Neural crest cell (in vitro differentiated cells): Measurements from ENCODE around the gene CMSS1. TPM values are rescaled to one million over a fixed set of nuclear protein-coding genes. Genes with fewer than 3 reads are reported as not detected.

Experiments used
- DNase-seq: peaks from one replicate; pipeline ENCODE4 v3.0.0; 2021; ENCODE audit warnings: low read depth, mixed read lengths, low spot score
- H3K27ac Mint-ChIP-seq: one replicate; pipeline ENCODE4 v1.8.0; 2021; ENCODE audit warnings: mild to moderate bottlenecking, mixed read lengths; ENCODE audit not compliant: unreplicated experiment
- H3K27me3 Mint-ChIP-seq: 2 replicates; pipeline ENCODE4 v1.8.0; 2021; ENCODE audit warnings: low read depth, mild to moderate bottlenecking, mixed read lengths
- H3K36me3 Mint-ChIP-seq: 2 replicates; pipeline ENCODE4 v1.8.0; 2021; ENCODE audit warnings: low read depth, mild to moderate bottlenecking, mixed read lengths
- H3K4me1 Mint-ChIP-seq: 2 replicates; pipeline ENCODE4 v1.8.0; 2021; ENCODE audit warnings: mixed read lengths
- H3K4me3 Mint-ChIP-seq: one replicate; pipeline ENCODE4 v1.8.0; 2021; ENCODE audit warnings: mild to moderate bottlenecking, mixed read lengths
- H3K9me3 Mint-ChIP-seq: 2 replicates; pipeline ENCODE4 v1.8.0; 2021; ENCODE audit warnings: mixed read lengths
- CTCF ChIP-seq: fragments of 200-600 bp; sonication (generic); conservative IDR thresholded peaks from 2 replicates; pipeline ENCODE4 v1.5.0; 2021; ENCODE audit warnings: antibody characterized with exemption, mild to moderate bottlenecking
- total RNA-seq: library from RNA; stranded (reverse); gene quantifications from 2 replicates; pipeline ENCODE4 v1.2.1, GENCODE V29; 2021

Gene CMSS1
- total RNA-seq, 1 donor from 2014 or later, result 60.9 TPM

GRCh38 chr3:100154171-100154570 is 336.5 kb downstream of the CMSS1 start:
- H3K27me3 Mint-ChIP-seq, result no peaks in the 10 kb centered on the region
- H3K4me1 Mint-ChIP-seq, result no peaks in the 10 kb centered on the region
- DNase-seq, result no peak
- peaks cover 41% of the 10 kb centered on the region for H3K36me3 Mint-ChIP-seq
- no peak overlapping the region for H3K27ac Mint-ChIP-seq
- no peak overlapping the region for H3K4me3 Mint-ChIP-seq
- TF ChIP-seq CTCF, result no peak
- peaks cover 11% of the 10 kb centered on the region for H3K9me3 Mint-ChIP-seq

GRCh38 chr3:100155128-100155527 is 337.5 kb downstream of the CMSS1 start:
- no peak overlapping the region for H3K4me3 Mint-ChIP-seq
- H3K36me3 Mint-ChIP-seq, result peaks cover 38% of the 10 kb centered on the region
- no peak for DNase-seq
- H3K27me3 Mint-ChIP-seq, result no peaks in the 10 kb centered on the region
- no peaks in the 10 kb centered on the region for H3K4me1 Mint-ChIP-seq
- TF ChIP-seq CTCF, result no peak
- H3K9me3 Mint-ChIP-seq, result peaks cover 11% of the 10 kb centered on the region
- no peak overlapping the region for H3K27ac Mint-ChIP-seq

- no peak overlapping the region for H3K4me3 Mint-ChIP-seq
- no peak for DNase-seq
- H3K27ac Mint-ChIP-seq, result no peak overlapping the region
- H3K4me1 Mint-ChIP-seq, result no peaks in the 10 kb centered on the region
- peaks cover 11% of the 10 kb centered on the region for H3K9me3 Mint-ChIP-seq
- TF ChIP-seq CTCF, result no peak
- H3K36me3 Mint-ChIP-seq, result peaks cover 37% of the 10 kb centered on the region
- no peaks in the 10 kb centered on the region for H3K27me3 Mint-ChIP-seq
Observed at GRCh38 chr3:100155590-100155989, 337.9 kb downstream of the CMSS1 start.

- Mint-ChIP-seq H3K36me3 (peaks cover 34% of the 10 kb centered on the region), H3K9me3 (peaks cover 11% of the 10 kb centered on the region)
- DNase-seq, result no peak
Observed at GRCh38 chr3:100157685-100158084, 340.0 kb downstream of the CMSS1 start.

GRCh38 chr3:100158918-100159330 is 341.3 kb downstream of the CMSS1 start:
- H3K27ac Mint-ChIP-seq, result no peak overlapping the region
- H3K4me3 Mint-ChIP-seq, result no peak overlapping the region
- H3K36me3 Mint-ChIP-seq, result peaks cover 31% of the 10 kb centered on the region
- TF ChIP-seq CTCF, result no peak
- DNase-seq, result no peak
- no peaks in the 10 kb centered on the region for H3K27me3 Mint-ChIP-seq
- no peaks in the 10 kb centered on the region for H3K4me1 Mint-ChIP-seq
- H3K9me3 Mint-ChIP-seq, result peaks cover 11% of the 10 kb centered on the region

More at GRCh38 chr3:100157685-100158084, 340.0 kb downstream of the CMSS1 start:
- Mint-ChIP-seq H3K4me3 (no peak overlapping the region), H3K4me1 (no peaks in the 10 kb centered on the region), H3K27ac (no peak overlapping the region), H3K27me3 (no peaks in the 10 kb centered on the region)
- TF ChIP-seq CTCF, result no peak
